ENCODE results near the gene TM4SF5.

DNA sequence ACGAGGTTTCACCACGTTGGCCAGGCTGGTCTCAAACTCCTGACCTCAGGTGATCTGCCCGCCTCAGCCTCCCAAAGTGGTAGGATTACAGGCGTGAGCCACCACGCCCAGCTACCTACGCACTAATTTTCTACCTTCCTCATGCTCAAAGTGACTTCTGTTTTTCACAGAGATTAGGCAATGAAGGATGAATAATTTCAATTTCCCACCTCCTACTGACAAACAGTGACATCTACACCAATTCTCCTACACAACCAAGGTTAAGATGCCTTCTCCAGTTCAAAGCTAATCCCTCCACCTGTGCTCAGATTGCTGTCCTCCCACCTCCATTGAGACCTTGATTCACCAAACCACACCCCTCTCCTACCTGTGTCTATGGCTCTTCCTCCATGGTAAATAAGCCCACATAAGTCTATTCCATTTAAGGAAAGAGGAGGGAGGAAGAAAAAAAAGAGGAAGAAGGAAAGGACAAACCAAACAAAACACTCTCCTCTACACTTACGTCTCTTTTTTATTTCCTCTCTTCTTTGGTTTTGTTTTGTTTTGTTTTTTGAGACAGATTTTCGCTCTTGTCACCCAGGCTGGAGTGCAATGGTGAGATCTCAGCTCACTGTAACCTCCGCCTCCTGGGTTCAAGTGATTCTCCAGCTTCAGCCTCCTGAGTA lies 45.9 kb upstream of the TM4SF5 start:
- TF ChIP-seq, protein P1, sequence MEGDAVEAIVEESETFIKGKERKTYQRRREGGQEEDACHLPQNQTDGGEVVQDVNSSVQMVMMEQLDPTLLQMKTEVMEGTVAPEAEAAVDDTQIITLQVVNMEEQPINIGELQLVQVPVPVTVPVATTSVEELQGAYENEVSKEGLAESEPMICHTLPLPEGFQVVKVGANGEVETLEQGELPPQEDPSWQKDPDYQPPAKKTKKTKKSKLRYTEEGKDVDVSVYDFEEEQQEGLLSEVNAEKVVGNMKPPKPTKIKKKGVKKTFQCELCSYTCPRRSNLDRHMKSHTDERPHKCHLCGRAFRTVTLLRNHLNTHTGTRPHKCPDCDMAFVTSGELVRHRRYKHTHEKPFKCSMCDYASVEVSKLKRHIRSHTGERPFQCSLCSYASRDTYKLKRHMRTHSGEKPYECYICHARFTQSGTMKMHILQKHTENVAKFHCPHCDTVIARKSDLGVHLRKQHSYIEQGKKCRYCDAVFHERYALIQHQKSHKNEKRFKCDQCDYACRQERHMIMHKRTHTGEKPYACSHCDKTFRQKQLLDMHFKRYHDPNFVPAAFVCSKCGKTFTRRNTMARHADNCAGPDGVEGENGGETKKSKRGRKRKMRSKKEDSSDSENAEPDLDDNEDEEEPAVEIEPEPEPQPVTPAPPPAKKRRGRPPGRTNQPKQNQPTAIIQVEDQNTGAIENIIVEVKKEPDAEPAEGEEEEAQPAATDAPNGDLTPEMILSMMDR (IDR thresholded peaks at IDR 0.05; ENCODE audit: insufficient read depth, low read length): no peak
- TF ChIP-seq POLR2AphosphoS5 (IDR thresholded peaks at IDR 0.05; ENCODE audit: low read depth): no peak
- no peak for TF ChIP-seq REST (IDR thresholded peaks at IDR 0.05; ENCODE audit: insufficient replicate concordance, low read depth)
- no peak for TF ChIP-seq GABPA (IDR thresholded peaks at IDR 0.05; ENCODE audit: low read depth)
- peak; percentile 34; the same call in 1 of the 2 replicates for TF ChIP-seq SPI1 (IDR thresholded peaks at IDR 0.05; ENCODE audit: borderline replicate concordance, low read depth)

Data from HL-60 (cell line).